ENCODE measurements around the gene OTOG.

DNA sequence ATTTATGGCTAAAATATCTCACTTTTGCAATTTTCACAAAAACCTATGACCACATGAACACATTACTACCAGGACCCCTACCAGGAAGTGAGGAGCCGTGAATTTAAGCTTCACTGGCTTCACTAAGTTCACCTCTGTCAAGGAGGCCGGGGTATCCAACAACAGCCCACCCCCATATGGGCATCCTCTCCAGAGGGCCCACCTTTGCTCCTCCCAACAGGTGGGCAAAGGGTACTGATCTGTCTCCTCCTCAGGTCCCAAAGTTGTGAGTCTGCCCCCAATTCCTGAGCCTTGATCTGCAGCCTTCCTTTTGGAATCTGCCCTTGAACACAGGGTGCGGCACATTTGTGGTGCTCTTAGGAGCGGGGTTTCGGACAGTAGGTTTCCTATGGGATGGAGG lies 66.9 kb downstream of the OTOG start:
- TF ChIP-seq, protein P1, sequence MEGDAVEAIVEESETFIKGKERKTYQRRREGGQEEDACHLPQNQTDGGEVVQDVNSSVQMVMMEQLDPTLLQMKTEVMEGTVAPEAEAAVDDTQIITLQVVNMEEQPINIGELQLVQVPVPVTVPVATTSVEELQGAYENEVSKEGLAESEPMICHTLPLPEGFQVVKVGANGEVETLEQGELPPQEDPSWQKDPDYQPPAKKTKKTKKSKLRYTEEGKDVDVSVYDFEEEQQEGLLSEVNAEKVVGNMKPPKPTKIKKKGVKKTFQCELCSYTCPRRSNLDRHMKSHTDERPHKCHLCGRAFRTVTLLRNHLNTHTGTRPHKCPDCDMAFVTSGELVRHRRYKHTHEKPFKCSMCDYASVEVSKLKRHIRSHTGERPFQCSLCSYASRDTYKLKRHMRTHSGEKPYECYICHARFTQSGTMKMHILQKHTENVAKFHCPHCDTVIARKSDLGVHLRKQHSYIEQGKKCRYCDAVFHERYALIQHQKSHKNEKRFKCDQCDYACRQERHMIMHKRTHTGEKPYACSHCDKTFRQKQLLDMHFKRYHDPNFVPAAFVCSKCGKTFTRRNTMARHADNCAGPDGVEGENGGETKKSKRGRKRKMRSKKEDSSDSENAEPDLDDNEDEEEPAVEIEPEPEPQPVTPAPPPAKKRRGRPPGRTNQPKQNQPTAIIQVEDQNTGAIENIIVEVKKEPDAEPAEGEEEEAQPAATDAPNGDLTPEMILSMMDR (conservative IDR thresholded peaks at IDR 0.05) = no peak
- TF ChIP-seq EZH2 (IDR thresholded peaks at IDR 0.05; ENCODE audit: low read depth) = no peak
